H9 (cell line): ENCODE data around the gene TEX264. TPM values are rescaled to one million over a fixed set of nuclear protein-coding genes. Genes with fewer than 3 reads are reported as not detected.
A peak's percentile ranks its signal among the peaks of the same experiment; 100 is the strongest.

Source experiments
- DNase-seq: peaks from one replicate; pipeline ENCODE4 v3.0.0-alpha.2; 2017
- H2AFZ ChIP-seq: one replicate; pipeline ENCODE4 v1.6.1; 2013; ENCODE audit warnings: mild to moderate bottlenecking, low read length, control low read depth, moderate library complexity
- H2AK5ac ChIP-seq: 2 replicates; pipeline ENCODE4 v1.6.1; 2013; ENCODE audit warnings: low read length, control low read depth, mixed read lengths; ENCODE audit not compliant: insufficient read length
- H2BK120ac ChIP-seq: one replicate; pipeline ENCODE4 v1.6.1; 2013; ENCODE audit warnings: low read depth, mild to moderate bottlenecking, low read length, control low read depth, inconsistent platforms; ENCODE audit not compliant: poor library complexity, severe bottlenecking
- H2BK12ac ChIP-seq: 2 replicates; pipeline ENCODE4 v1.6.1; 2013; ENCODE audit warnings: low read length, control low read depth, mixed read lengths, low read depth; ENCODE audit not compliant: insufficient read length
- H2BK15ac ChIP-seq: 2 replicates; pipeline ENCODE4 v1.6.1; 2013; ENCODE audit warnings: low read depth, low read length, control low read depth
- H2BK20ac ChIP-seq: one replicate; pipeline ENCODE4 v1.6.1; 2013; ENCODE audit warnings: low read depth, mild to moderate bottlenecking, low read length, control low read depth, inconsistent platforms; ENCODE audit not compliant: poor library complexity, severe bottlenecking
- H2BK5ac ChIP-seq: 2 replicates; pipeline ENCODE4 v1.6.1; 2013; ENCODE audit warnings: low read length, control low read depth, mixed read lengths; ENCODE audit not compliant: insufficient read length
- H3K14ac ChIP-seq: 2 replicates; pipeline ENCODE4 v1.6.1; 2013; ENCODE audit warnings: low read length, control low read depth; ENCODE audit not compliant: insufficient read depth
- H3K18ac ChIP-seq: 2 replicates; pipeline ENCODE4 v1.6.1; 2013; ENCODE audit warnings: low read depth, mild to moderate bottlenecking, mixed read lengths, low read length, control low read depth; ENCODE audit not compliant: insufficient read length
- H3K23ac ChIP-seq: 2 replicates; pipeline ENCODE4 v1.6.1; 2013; ENCODE audit warnings: low read length, control low read depth, mixed read lengths, low read depth; ENCODE audit not compliant: insufficient read length
- H3K23me2 ChIP-seq: 2 replicates; pipeline ENCODE4 v1.6.1; 2013; ENCODE audit warnings: low read depth, mild to moderate bottlenecking, mixed read lengths, low read length, control low read depth; ENCODE audit not compliant: insufficient read length, poor library complexity, severe bottlenecking
- H3K27ac ChIP-seq: 2 replicates; pipeline ENCODE4 v1.5.1; 2013; ENCODE audit warnings: low read length, control low read depth, mixed read lengths, low read depth; ENCODE audit not compliant: insufficient read length
- H3K27me3 ChIP-seq: 2 replicates; pipeline ENCODE4 v1.6.1; 2013; ENCODE audit warnings: low read length, control low read depth, inconsistent platforms; ENCODE audit not compliant: insufficient read depth
- H3K4ac ChIP-seq: 2 replicates; pipeline ENCODE4 v1.6.1; 2013; ENCODE audit warnings: low read depth, mild to moderate bottlenecking, control low read depth, inconsistent platforms, low read length, moderate library complexity
- H3K4me1 ChIP-seq: 2 replicates; pipeline ENCODE4 v1.6.1; 2013; ENCODE audit warnings: low read length, control low read depth, inconsistent platforms; ENCODE audit not compliant: insufficient read depth
- H3K4me2 ChIP-seq: 2 replicates; pipeline ENCODE4 v1.6.1; 2013; ENCODE audit warnings: low read length, control low read depth, mixed read lengths; ENCODE audit not compliant: insufficient read length, insufficient read depth
- H3K56ac ChIP-seq: 2 replicates; pipeline ENCODE4 v1.6.1; 2013; ENCODE audit warnings: low read depth, mild to moderate bottlenecking, mixed read lengths, low read length, control low read depth; ENCODE audit not compliant: insufficient read length
- H3K79me1 ChIP-seq: 2 replicates; pipeline ENCODE4 v1.6.1; 2013; ENCODE audit warnings: low read depth, mild to moderate bottlenecking, moderate library complexity, low read length, control low read depth, inconsistent platforms; ENCODE audit not compliant: insufficient read depth, poor library complexity, severe bottlenecking
- H3K79me2 ChIP-seq: 2 replicates; pipeline ENCODE4 v1.6.1; 2013; ENCODE audit warnings: low read length, control low read depth, inconsistent platforms; ENCODE audit not compliant: insufficient read depth
- H3K9ac ChIP-seq: 2 replicates; pipeline ENCODE4 v1.6.1; 2013; ENCODE audit warnings: low read length, control low read depth, mixed read lengths; ENCODE audit not compliant: insufficient read length; ENCODE audit errors: extremely low read depth
- H3K9me3 ChIP-seq: one replicate; pipeline ENCODE4 v1.6.1; 2013; ENCODE audit warnings: low read depth, low read length, inconsistent platforms; ENCODE audit not compliant: control insufficient read depth
- H3T11ph ChIP-seq: one replicate; pipeline ENCODE4 v1.6.1; 2013; ENCODE audit warnings: mild to moderate bottlenecking, low read length, control low read depth, inconsistent platforms
- H4K20me1 ChIP-seq: one replicate; pipeline ENCODE4 v1.6.1; 2013; ENCODE audit not compliant: control insufficient read depth, insufficient read length, insufficient read depth
- H4K5ac ChIP-seq: 2 replicates; pipeline ENCODE4 v1.6.1; 2013; ENCODE audit warnings: low read depth, mild to moderate bottlenecking, mixed read lengths, low read length, control low read depth; ENCODE audit not compliant: insufficient read length
- H4K8ac ChIP-seq: replicated peaks from 2 replicates; pipeline ENCODE4 v1.6.1; 2013; ENCODE audit warnings: low read length, control low read depth, mixed read lengths, low read depth; ENCODE audit not compliant: insufficient read length
- H4K91ac ChIP-seq: 2 replicates; pipeline ENCODE4 v1.6.1; 2013; ENCODE audit warnings: low read depth, mild to moderate bottlenecking, moderate library complexity, mixed read lengths, low read length, control low read depth; ENCODE audit not compliant: insufficient read length
- H3K27ac Mint-ChIP-seq, 3 experiments: 2 replicates in 2 of 3; 3 replicates in 1 of 3; pipeline ENCODE4 v1.8.0; 2020 to 2021; ENCODE audit warnings: mixed read lengths in 3 of 3, mild to moderate bottlenecking in 1 of 3, moderate library complexity in 1 of 3
- H3K27me3 Mint-ChIP-seq: 2 replicates; pipeline ENCODE4 v1.8.0; 2021; ENCODE audit warnings: low read depth, mild to moderate bottlenecking, moderate library complexity, mixed read lengths
- H3K36me3 Mint-ChIP-seq, 3 experiments: 2 replicates in 2 of 3; 3 replicates in 1 of 3; pipeline ENCODE4 v1.8.0; 2020 to 2021; ENCODE audit warnings: low read depth in 3 of 3, mixed read lengths in 3 of 3; ENCODE audit not compliant: insufficient read depth in 1 of 3
- H3K4me1 Mint-ChIP-seq, 2 experiments: 2 replicates each; pipeline ENCODE4 v1.8.0; 2020; ENCODE audit warnings: mixed read lengths in 2 of 2
- H3K4me3 Mint-ChIP-seq, 2 experiments: 2 replicates in 1 of 2; 3 replicates in 1 of 2; pipeline ENCODE4 v1.8.0; 2020 to 2021; ENCODE audit warnings: mild to moderate bottlenecking in 2 of 2, mixed read lengths in 2 of 2, moderate library complexity in 1 of 2
- H3K9me3 Mint-ChIP-seq, 2 experiments: 2 replicates in 1 of 2; 3 replicates in 1 of 2; pipeline ENCODE4 v1.8.0; 2020; ENCODE audit warnings: mild to moderate bottlenecking in 2 of 2, mixed read lengths in 2 of 2, moderate library complexity in 1 of 2
- WGBS: extraction: QIAGEN DNeasy Blood & Tissue Kit; methylation state at CpG from one replicate; pipeline ENCODE4 v1.1.7; 2013; ENCODE audit warnings: missing lambda C conversion rate, low lambda C conversion rate, mixed read lengths; ENCODE audit not compliant: insufficient read length; ENCODE audit errors: extremely low coverage; 5-methylcytosine and 5-hydroxymethylcytosine counted together
- total RNA-seq: library from RNA; stranded (reverse); gene quantifications from 2 replicates; pipeline ENCODE4 v1.2.1, GENCODE V29; 2021
- TF ChIP-seq, protein P1 (sequence below): fragments of 200-600 bp; sonication (generic); conservative IDR thresholded peaks from 3 replicates; pipeline ENCODE4 v1.8.0; 2021; ENCODE audit warnings: antibody characterized with exemption, mild to moderate bottlenecking

Gene TEX264
- total RNA-seq, 1 experiment from 2014 or later, result 17.3 TPM

- H3K27me3 ChIP-seq, result peaks cover 17% of the 10 kb centered on the region; the same call in 1 of the 2 replicates
- no peak for DNase-seq
- H3K23ac ChIP-seq, result no peak overlapping the region
- peaks cover 7% of the 10 kb centered on the region for H3K23me2 ChIP-seq
- no peak overlapping the region for H2BK12ac ChIP-seq
- no peak overlapping the region for H2BK120ac ChIP-seq
- no peak overlapping the region for H3K18ac ChIP-seq
- H3K56ac ChIP-seq, result no peak overlapping the region
- H3T11ph ChIP-seq, result no peak overlapping the region
- H3K9me3 ChIP-seq, result no peaks in the 10 kb centered on the region
- WGBS, result no CpG with 5 or more reads among the region's 8 CpGs
- no peaks in the 10 kb centered on the region for H3K79me2 ChIP-seq
- Mint-ChIP-seq H3K36me3 (peaks cover 0 to 10% (median 4%) of the 10 kb centered on the region in 3 experiments; a peak in 3 of 7 replicates), H3K4me3 (no peak overlapping the region), H3K27me3 (peaks cover 29% of the 10 kb centered on the region), H3K4me1 (peaks cover 10 to 13% of the 10 kb centered on the region in 2 experiments), H3K9me3 (no peaks in the 10 kb centered on the region; a peak in 1 of 5 replicates), H3K27ac (peak overlapping the region in 1 of 3 experiments; percentile 94; a peak in 1 of 7 replicates)
- H2AFZ ChIP-seq, result no peak overlapping the region
- no peak overlapping the region for H4K8ac ChIP-seq
- no peak overlapping the region for H2BK20ac ChIP-seq
- H3K9ac ChIP-seq, result no peak overlapping the region
- H2AK5ac ChIP-seq, result no peak overlapping the region
- no peaks in the 10 kb centered on the region for H3K4me1 ChIP-seq
- H3K14ac ChIP-seq, result no peak overlapping the region
- no peak overlapping the region for H4K5ac ChIP-seq
- H3K4ac ChIP-seq, result no peak overlapping the region
- no peak overlapping the region for H2BK15ac ChIP-seq
- H2BK5ac ChIP-seq, result no peak overlapping the region
- H4K20me1 ChIP-seq, result no peaks in the 10 kb centered on the region
- TF ChIP-seq, protein P1, sequence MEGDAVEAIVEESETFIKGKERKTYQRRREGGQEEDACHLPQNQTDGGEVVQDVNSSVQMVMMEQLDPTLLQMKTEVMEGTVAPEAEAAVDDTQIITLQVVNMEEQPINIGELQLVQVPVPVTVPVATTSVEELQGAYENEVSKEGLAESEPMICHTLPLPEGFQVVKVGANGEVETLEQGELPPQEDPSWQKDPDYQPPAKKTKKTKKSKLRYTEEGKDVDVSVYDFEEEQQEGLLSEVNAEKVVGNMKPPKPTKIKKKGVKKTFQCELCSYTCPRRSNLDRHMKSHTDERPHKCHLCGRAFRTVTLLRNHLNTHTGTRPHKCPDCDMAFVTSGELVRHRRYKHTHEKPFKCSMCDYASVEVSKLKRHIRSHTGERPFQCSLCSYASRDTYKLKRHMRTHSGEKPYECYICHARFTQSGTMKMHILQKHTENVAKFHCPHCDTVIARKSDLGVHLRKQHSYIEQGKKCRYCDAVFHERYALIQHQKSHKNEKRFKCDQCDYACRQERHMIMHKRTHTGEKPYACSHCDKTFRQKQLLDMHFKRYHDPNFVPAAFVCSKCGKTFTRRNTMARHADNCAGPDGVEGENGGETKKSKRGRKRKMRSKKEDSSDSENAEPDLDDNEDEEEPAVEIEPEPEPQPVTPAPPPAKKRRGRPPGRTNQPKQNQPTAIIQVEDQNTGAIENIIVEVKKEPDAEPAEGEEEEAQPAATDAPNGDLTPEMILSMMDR, result no peak
- H3K79me1 ChIP-seq, result no peaks in the 10 kb centered on the region
- H3K27ac ChIP-seq, result no peak overlapping the region
- H3K4me2 ChIP-seq, result no peak overlapping the region
- no peak overlapping the region for H4K91ac ChIP-seq
These were observed 40.4 kb downstream of the TEX264 start for GRCh38 chr3:51711352-51712037.
